GM04504 (cell line): Measurements from ENCODE around the gene OR2H2.
A peak's percentile ranks its signal among the peaks of the same experiment; 100 is the strongest.

Experiments
- DNase-seq: peaks from one replicate; pipeline ENCODE4 v3.0.0-alpha.2; 2012; ENCODE audit warnings: low read depth

The OR2H2 gene

GRCh38 chr6:29629571-29629970 lies 44.6 kb downstream of the OR2H2 start:
- DNase-seq, result no peak

- DNase-seq, result no peak
Observed at GRCh38 chr6:29630315-29630714, 45.4 kb downstream of the OR2H2 start.

- no peak for DNase-seq
Observed at GRCh38 chr6:29631209-29631810, 46.4 kb downstream of the OR2H2 start.

GRCh38 chr6:29631860-29632731 lies 47.2 kb downstream of the OR2H2 start:
- no peak for DNase-seq

GRCh38 chr6:29632789-29633533 lies 48.0 kb downstream of the OR2H2 start, which contains the start of gene GABBR1:
GABBR1 (minus strand) TSS chr6:29633183; CDS start chr6:29632385, 798 bp downstream.
- DNase-seq, result peak; percentile 80

GRCh38 chr6:29633534-29633905 lies 48.6 kb downstream of the OR2H2 start:
- DNase-seq, result no peak

GRCh38 chr6:29637247-29637646 lies 52.3 kb downstream of the OR2H2 start:
- no peak for DNase-seq
